ENCODE data around the gene PLEKHS1.

The PLEKHS1 gene

GRCh38 chr10:113739031-113739430, 12.5 kb upstream of the PLEKHS1 start:
- no peak for TF ChIP-seq CTCF (IDR thresholded peaks at IDR 0.05; ENCODE audit: control insufficient read depth, insufficient read depth, low read depth, low read length, missing control alignments)
- DNase-seq (ENCODE audit: low read depth): no peak
- H3K4me3 ChIP-seq (ENCODE audit: control insufficient read depth, low read depth, low read length): no peak overlapping the region

- H3K4me3 ChIP-seq (ENCODE audit: control insufficient read depth, low read depth, low read length): no peak overlapping the region
- no peak for DNase-seq (ENCODE audit: low read depth)
- no peak for TF ChIP-seq CTCF (IDR thresholded peaks at IDR 0.05; ENCODE audit: control insufficient read depth, insufficient read depth, low read depth, low read length, missing control alignments)
Measured at GRCh38 chr10:113739577-113739976, 11.9 kb upstream of the PLEKHS1 start.

- H3K4me3 ChIP-seq (ENCODE audit: control insufficient read depth, low read depth, low read length): no peak overlapping the region
- no peak for TF ChIP-seq CTCF (IDR thresholded peaks at IDR 0.05; ENCODE audit: control insufficient read depth, insufficient read depth, low read depth, low read length, missing control alignments)
- no peak for DNase-seq (ENCODE audit: low read depth)
Measured at GRCh38 chr10:113740850-113741249, 10.6 kb upstream of the PLEKHS1 start.

- DNase-seq (ENCODE audit: low read depth): no peak
- no peak overlapping the region for H3K4me3 ChIP-seq (ENCODE audit: control insufficient read depth, low read depth, low read length)
- no peak for TF ChIP-seq CTCF (IDR thresholded peaks at IDR 0.05; ENCODE audit: control insufficient read depth, insufficient read depth, low read depth, low read length, missing control alignments)
Measured at GRCh38 chr10:113742466-113742865, 9.0 kb upstream of the PLEKHS1 start.

GRCh38 chr10:113743594-113743993, 7.9 kb upstream of the PLEKHS1 start:
- no peak for DNase-seq (ENCODE audit: low read depth)
- no peak for TF ChIP-seq CTCF (IDR thresholded peaks at IDR 0.05; ENCODE audit: control insufficient read depth, insufficient read depth, low read depth, low read length, missing control alignments)
- no peak overlapping the region for H3K4me3 ChIP-seq (ENCODE audit: control insufficient read depth, low read depth, low read length)

- no peak for TF ChIP-seq CTCF (IDR thresholded peaks at IDR 0.05; ENCODE audit: control insufficient read depth, insufficient read depth, low read depth, low read length, missing control alignments)
- DNase-seq (ENCODE audit: low read depth): no peak
- H3K4me3 ChIP-seq (ENCODE audit: control insufficient read depth, low read depth, low read length): no peak overlapping the region
Measured at GRCh38 chr10:113745374-113745773, 6.1 kb upstream of the PLEKHS1 start.

All from AG09309 (cell line).